OCI-LY7 (cell line): ENCODE results near the gene ATP9B. TPM values are rescaled to one million over a fixed set of nuclear protein-coding genes. Genes with fewer than 3 reads are reported as not detected.

Experiments used
- BruUV-seq: library from RNA; stranded (reverse); fragments of 400-500 nt; replicated peaks from 2 replicates; lab custom pipeline; 2021; lab: Mats Ljungman, UMichigan
- CTCF ChIA-PET: fragments of 300-600 bp; sonication (Branson Sonifier 250); formaldehyde crosslinking; loops from one replicate; lab custom pipeline; 2022; ENCODE audit warnings: antibody characterized with exemption; ENCODE audit not compliant: unreplicated experiment; lab: Charles Lee
- POLR2A ChIA-PET: fragments of 300-600 bp; sonication (Branson Sonifier 250); formaldehyde crosslinking; loops from one replicate; lab custom pipeline; 2022; ENCODE audit warnings: antibody characterized with exemption; lab: Charles Lee
- DNase-seq: peaks from one replicate; pipeline ENCODE4 v3.0.0-alpha.2; 2015; ENCODE audit warnings: low spot score
- H2AFZ ChIP-seq: fragments of 200-600 bp; sonication (generic), shearing (Covaris generic); 2 replicates; pipeline ENCODE4 v1.6.1; 2014; ENCODE audit warnings: mild to moderate bottlenecking, antibody characterized with exemption, low read length, moderate library complexity
- H3K27ac ChIP-seq: fragments of 200-600 bp; sonication (generic); 2 replicates; pipeline ENCODE4 v1.5.1; 2014; ENCODE audit warnings: mixed run types, low read depth, mild to moderate bottlenecking, moderate library complexity, low read length, inconsistent platforms; ENCODE audit not compliant: poor library complexity, severe bottlenecking
- H3K36me3 ChIP-seq: fragments of 200-600 bp; sonication (generic); 2 replicates; pipeline ENCODE4 v1.6.1; 2014; ENCODE audit warnings: mild to moderate bottlenecking, antibody characterized with exemption, low read length, moderate library complexity, mixed read lengths; ENCODE audit not compliant: insufficient read depth
- H3K4me1 ChIP-seq: fragments of 200-600 bp; sonication (generic); 2 replicates; pipeline ENCODE4 v1.5.1; 2014; ENCODE audit warnings: mild to moderate bottlenecking, low read length; ENCODE audit not compliant: insufficient read depth, poor library complexity, severe bottlenecking
- H3K4me2 ChIP-seq: fragments of 200-600 bp; sonication (generic); 2 replicates; pipeline ENCODE4 v1.6.1; 2014; ENCODE audit warnings: mild to moderate bottlenecking, low read length
- H3K4me3 ChIP-seq: fragments of 200-600 bp; sonication (generic); 2 replicates; pipeline ENCODE4 v1.5.1; 2014; ENCODE audit warnings: mild to moderate bottlenecking, low read depth, low read length; ENCODE audit not compliant: poor library complexity, severe bottlenecking
- H3K79me2 ChIP-seq: fragments of 200-600 bp; sonication (generic); 2 replicates; pipeline ENCODE4 v1.6.1; 2016; ENCODE audit warnings: low read depth, mild to moderate bottlenecking, low read length, moderate library complexity, mixed read lengths; ENCODE audit not compliant: insufficient read depth
- H3K9me2 ChIP-seq: fragments of 200-600 bp; sonication (generic); 2 replicates; pipeline ENCODE4 v1.6.1; 2016; ENCODE audit warnings: mild to moderate bottlenecking, low read length, mixed read lengths; ENCODE audit not compliant: insufficient read depth
- H3K9me3 ChIP-seq: fragments of 200-600 bp; sonication (generic); 2 replicates; pipeline ENCODE4 v1.6.1; 2014; ENCODE audit warnings: mild to moderate bottlenecking, mixed run types, low read length, mixed read lengths
- H4K20me1 ChIP-seq: fragments of 200-600 bp; sonication (generic); 2 replicates; pipeline ENCODE4 v1.6.1; 2014; ENCODE audit warnings: mild to moderate bottlenecking, antibody characterized with exemption, low read length, moderate library complexity, mixed read lengths; ENCODE audit not compliant: insufficient read depth
- CTCF ChIP-seq: fragments of 200-600 bp; sonication (generic); conservative IDR thresholded peaks from 2 replicates; pipeline ENCODE4 v1.5.1; 2014; ENCODE audit warnings: mild to moderate bottlenecking, antibody characterized with exemption, low read length, moderate library complexity, mixed read lengths
- EZH2phosphoT487 ChIP-seq: fragments of 200-600 bp; sonication (generic); IDR thresholded peaks from 2 replicates; pipeline ENCODE4 v1.6.1; 2018; ENCODE audit warnings: low read depth, borderline replicate concordance, mild to moderate bottlenecking, mixed run types, antibody characterized with exemption, low read length, moderate library complexity, mixed read lengths
- intact Hi-C: fragments of 100-400 bp; cut with micrococcal nuclease; formaldehyde crosslinking; loops from one replicate; pipeline ENCODE4 v1.10.0; 2022; ENCODE audit not compliant: unreplicated experiment
- total RNA-seq, 2 experiments: library from RNA; depleted of rRNA in 1 of 2; stranded (reverse); fragments of >200 nt in 1 of 2; shearing (Covaris generic) in 1 of 2; gene quantifications; 2 replicates each; pipeline ENCODE4 v1.2.3, GENCODE V29; 2014 to 2022

The ATP9B gene
- total RNA-seq, 2 experiments from 2014 or later: 27.1 to 36.4 TPM

- Histone ChIP-seq H3K4me3 (no peak overlapping the region), H2AFZ (no peak overlapping the region), H3K9me2 (no peaks in the 10 kb centered on the region), H4K20me1 (no peaks in the 10 kb centered on the region), H3K27ac (no peak overlapping the region), H3K4me1 (peaks cover 38% of the 10 kb centered on the region), H3K79me2 (peaks cover 5% of the 10 kb centered on the region; the same call in 1 of the 2 replicates), H3K4me2 (no peak overlapping the region), H3K9me3 (no peaks in the 10 kb centered on the region), H3K36me3 (peaks cover 15% of the 10 kb centered on the region)
- no TSS peak for BruUV-seq
- intact Hi-C loops: no loop called here
- DNase-seq: no peak
- POLR2A ChIA-PET: no interaction called here
- CTCF ChIA-PET: no interaction called here
- TF ChIP-seq EZH2phosphoT487 (no peak), CTCF (no peak)
Observed at GRCh38 chr18:79178113-79178531, 108.9 kb downstream of the ATP9B start.

GRCh38 chr18:79182047-79182713 lies 113.0 kb downstream of the ATP9B start:
- Histone ChIP-seq H4K20me1 (no peaks in the 10 kb centered on the region), H3K36me3 (0 out of 2 replicates have a peak, but pooled peaks cover 3% of the 10 kb centered on the region), H3K4me2 (peak overlapping the region; percentile 73), H3K4me3 (peak overlapping the region; percentile 29), H2AFZ (no peak overlapping the region), H3K4me1 (peaks cover 63% of the 10 kb centered on the region), H3K79me2 (peaks cover 15% of the 10 kb centered on the region; the same call in 1 of the 2 replicates), H3K9me2 (no peaks in the 10 kb centered on the region), H3K27ac (peak overlapping the region; percentile 77), H3K9me3 (no peaks in the 10 kb centered on the region)
- POLR2A ChIA-PET: interaction anchor here (0.5 to 1.1 kb wide), 4 partner anchors 12 to 29 kb away, joined by 3 to 4 read pairs (median 3); no protein-coding TSS in a partner anchor
- DNase-seq: peak; percentile 78
- CTCF ChIA-PET: no interaction called here
- TF ChIP-seq CTCF (no peak), EZH2phosphoT487 (no peak)
- intact Hi-C loops: no loop called here
- BruUV-seq: no TSS peak

GRCh38 chr18:79185648-79186047 lies 116.5 kb downstream of the ATP9B start:
- no peak overlapping the region for H3K4me2 ChIP-seq
- peaks cover 10% of the 10 kb centered on the region; the same call in 1 of the 2 replicates for H3K36me3 ChIP-seq
- peaks cover 15% of the 10 kb centered on the region; the same call in 1 of the 2 replicates for H3K79me2 ChIP-seq
- no TSS peak for BruUV-seq
- no peaks in the 10 kb centered on the region for H4K20me1 ChIP-seq
- H3K9me3 ChIP-seq: no peaks in the 10 kb centered on the region
- TF ChIP-seq CTCF: no peak
- no peak for TF ChIP-seq EZH2phosphoT487
- no peak overlapping the region for H2AFZ ChIP-seq
- intact Hi-C loops: no loop called here
- no peaks in the 10 kb centered on the region for H3K9me2 ChIP-seq
- POLR2A ChIA-PET: interaction anchor here (1.0 to 1.9 kb wide), 3 partner anchors 10 to 59 kb away, joined by 3 to 11 read pairs (median 4); no protein-coding TSS in a partner anchor
- no peak overlapping the region for H3K27ac ChIP-seq
- no peak for DNase-seq
- peaks cover 83% of the 10 kb centered on the region for H3K4me1 ChIP-seq
- CTCF ChIA-PET: no interaction called here
- H3K4me3 ChIP-seq: no peak overlapping the region
